SK-N-SH (cell line): ENCODE measurements around the gene FLRT2. TPM values are rescaled to one million over a fixed set of nuclear protein-coding genes. Genes with fewer than 3 reads are reported as not detected.

Source experiments
- CTCF ChIA-PET: fragments of 300-600, 350-600 bp; formaldehyde crosslinking; extraction: SDS; loops from one replicate; lab custom pipeline; 2021; lab: Yijun Ruan, JAX
- POLR2A ChIA-PET: fragments of 350-600 bp; sonication (Branson Sonifier 250); formaldehyde crosslinking; extraction: SDS; loops from one replicate; lab custom pipeline; 2020; ENCODE audit warnings: antibody characterized with exemption, inconsistent platforms; lab: Yijun Ruan, JAX
- DNase-seq: peaks from one replicate; pipeline ENCODE4 v3.0.0; 2012
- H2AFZ ChIP-seq: fragments of 200-600 bp; sonication (generic); 2 replicates; pipeline ENCODE4 v1.8.1; 2016; ENCODE audit warnings: antibody characterized with exemption, mild to moderate bottlenecking, low read depth
- H3F3A ChIP-seq: fragments of 200-600 bp; sonication (generic); replicated peaks from 2 replicates; pipeline ENCODE3; 2016; ENCODE audit warnings: antibody characterized with exemption, mild to moderate bottlenecking; ENCODE audit not compliant: insufficient read depth
- H3K27ac ChIP-seq, 2 experiments: fragments of 200-500 bp in 1 of 2; fragments of 200-600 bp in 1 of 2; sonication (Bioruptor generic) in 1 of 2; sonication (generic), shearing (Covaris generic) in 1 of 2; 2 replicates each; pipeline versions ENCODE4 v1.5.1 to v1.6.1; 2014 to 2016; ENCODE audit warnings: low read depth in 2 of 2, inconsistent platforms in 1 of 2, low read length in 1 of 2, mild to moderate bottlenecking in 1 of 2, mixed read lengths in 1 of 2
- H3K27me3 ChIP-seq: fragments of 200-600 bp; sonication (generic), shearing (Covaris generic); 2 replicates; pipeline ENCODE4 v1.6.1; 2016; ENCODE audit warnings: mixed run types; ENCODE audit not compliant: insufficient read depth
- H3K36me3 ChIP-seq, 2 experiments: fragments of 200-500 bp in 1 of 2; fragments of 200-600 bp in 1 of 2; sonication (Bioruptor generic) in 1 of 2; sonication (generic) in 1 of 2; replicated peaks in 1 of 2; 2 replicates each; pipeline versions ENCODE3 to v1.5.1; 2014 to 2016; ENCODE audit warnings: low read length in 1 of 2, mild to moderate bottlenecking in 1 of 2; ENCODE audit not compliant: insufficient read depth in 2 of 2, control insufficient read depth in 1 of 2
- H3K4me1 ChIP-seq, 2 experiments: fragments of 200-500 bp in 1 of 2; fragments of 200-600 bp in 1 of 2; sonication (Bioruptor generic) in 1 of 2; sonication (generic), shearing (Covaris generic) in 1 of 2; 2 replicates each; pipeline versions ENCODE4 v1.5.1 to v1.6.1; 2014 to 2016; ENCODE audit warnings: low read depth in 1 of 2, low read length in 1 of 2, mixed run types in 1 of 2; ENCODE audit not compliant: insufficient read depth in 2 of 2, control insufficient read depth in 1 of 2
- H3K4me2 ChIP-seq: fragments of 200-600 bp; sonication (generic), shearing (Covaris generic); 2 replicates; pipeline ENCODE4 v1.6.1; 2017; ENCODE audit warnings: mixed run types
- H3K4me3 ChIP-seq, 2 experiments: fragments of 200-500 bp in 1 of 2; fragments of 200-600 bp in 1 of 2; sonication (Bioruptor generic) in 1 of 2; sonication (generic), shearing (Covaris generic) in 1 of 2; 2 replicates each; pipeline versions ENCODE4 v1.5.1 to v1.8.1; 2014 to 2016; ENCODE audit warnings: low read depth in 2 of 2, inconsistent platforms in 1 of 2, low read length in 1 of 2, mild to moderate bottlenecking in 1 of 2, mixed read lengths in 1 of 2, moderate library complexity in 1 of 2
- H3K79me2 ChIP-seq: fragments of 200-600 bp; sonication (generic); 2 replicates; pipeline ENCODE4 v1.8.1; 2017; ENCODE audit warnings: mild to moderate bottlenecking; ENCODE audit not compliant: insufficient read depth
- H3K9ac ChIP-seq: fragments of 200-600 bp; sonication (generic); 2 replicates; pipeline ENCODE4 v1.6.1; 2017; ENCODE audit warnings: mixed run types
- H3K9me2 ChIP-seq: fragments of 200-600 bp; sonication (generic); 2 replicates; pipeline ENCODE4 v1.6.1; 2017; ENCODE audit warnings: mixed run types
- H3K9me3 ChIP-seq: fragments of 200-600 bp; sonication (generic); 2 replicates; pipeline ENCODE4 v1.6.1; 2017; ENCODE audit warnings: mixed run types, mild to moderate bottlenecking, moderate library complexity
- H4K20me1 ChIP-seq: fragments of 200-600 bp; sonication (generic); 2 replicates; pipeline ENCODE4 v1.6.1; 2017; ENCODE audit warnings: mild to moderate bottlenecking, mixed run types; ENCODE audit not compliant: insufficient read depth
- ELF1 ChIP-seq: IDR thresholded peaks from 2 replicates; pipeline ENCODE4 v1.4.0; 2012
- EZH2phosphoT487 ChIP-seq: fragments of 200-600 bp; sonication (generic); IDR thresholded peaks from 2 replicates; pipeline ENCODE4 v1.6.1; 2017; ENCODE audit warnings: low read depth, mixed run types, mild to moderate bottlenecking, antibody characterized with exemption, moderate library complexity, borderline replicate concordance
- FOSL2 ChIP-seq: IDR thresholded peaks from 2 replicates; pipeline ENCODE4 v1.4.0; 2012; ENCODE audit warnings: low read depth, mild to moderate bottlenecking, moderate library complexity, borderline replicate concordance
- FOXJ3 ChIP-seq: sonication (generic); formaldehyde crosslinking; IDR thresholded peaks from 2 replicates; pipeline ENCODE4 v1.5.1; 2020; ENCODE audit warnings: mild to moderate bottlenecking, missing genetic modification reagents
- GATA2 ChIP-seq: sonication (generic); formaldehyde crosslinking; IDR thresholded peaks from 2 replicates; pipeline ENCODE4 v1.5.0; 2020; ENCODE audit warnings: mild to moderate bottlenecking, missing genetic modification reagents
- JUND ChIP-seq: IDR thresholded peaks from 2 replicates; pipeline ENCODE4 v1.4.0; 2012
- MEF2A ChIP-seq: IDR thresholded peaks from 2 replicates; pipeline ENCODE4 v1.4.0; 2012; ENCODE audit warnings: low read depth, borderline replicate concordance
- RCOR1 ChIP-seq: fragments of 150-350 bp; IDR thresholded peaks from 2 replicates; pipeline ENCODE4 v1.6.1; 2017; ENCODE audit warnings: antibody characterized with exemption, low read length
- REST ChIP-seq: IDR thresholded peaks from 2 replicates; pipeline ENCODE4 v1.6.1; 2012; ENCODE audit warnings: mild to moderate bottlenecking, low read depth, low read length, moderate library complexity
- RFX5 ChIP-seq: IDR thresholded peaks from 2 replicates; pipeline ENCODE4 v1.6.1; 2012; ENCODE audit warnings: mild to moderate bottlenecking, improper control_type of control experiment, low read length
- RXRA ChIP-seq: IDR thresholded peaks from 2 replicates; pipeline ENCODE4 v1.4.0; 2012; ENCODE audit warnings: low read depth, mild to moderate bottlenecking, borderline replicate concordance
- SIN3A ChIP-seq: IDR thresholded peaks from 2 replicates; pipeline ENCODE4 v1.6.1; 2012; ENCODE audit warnings: low read depth, mild to moderate bottlenecking, low read length, moderate library complexity, borderline replicate concordance
- TAF1 ChIP-seq: IDR thresholded peaks from 2 replicates; pipeline ENCODE4 v1.6.1; 2012; ENCODE audit warnings: low read depth, mild to moderate bottlenecking, low read length, moderate library complexity, borderline replicate concordance
- TCF12 ChIP-seq: IDR thresholded peaks from 2 replicates; pipeline ENCODE4 v1.4.0; 2012
- TEAD4 ChIP-seq: IDR thresholded peaks from 2 replicates; pipeline ENCODE4 v1.4.0; 2012; ENCODE audit warnings: mild to moderate bottlenecking, borderline replicate concordance; ENCODE audit not compliant: insufficient read depth
- WGBS: methylation state at CpG from one replicate; pipeline ENCODE4 v1.1.6; 2017; ENCODE audit warnings: low lambda C conversion rate; 5-methylcytosine and 5-hydroxymethylcytosine counted together
- polyA plus RNA-seq, 3 experiments: library from polyadenylated mRNA; depleted of rRNA; stranded (reverse); fragments of >200 nt; gene quantifications; 2 replicates each; pipeline ENCODE4 v1.2.3, GENCODE V29; 2012
- TF ChIP-seq, protein P1 (sequence below): fragments of 150-350 bp; IDR thresholded peaks from 2 replicates; pipeline ENCODE4 v1.6.1; 2017; ENCODE audit warnings: antibody characterized with exemption, low read length, low read depth, borderline replicate concordance
- TF ChIP-seq, protein P2 (sequence below): IDR thresholded peaks from 2 replicates; pipeline ENCODE4; 2012

Gene FLRT2
- polyA plus RNA-seq, 1 of the 3 experiments (the other 2 are of a cell fraction): 10.8 TPM

DNA sequence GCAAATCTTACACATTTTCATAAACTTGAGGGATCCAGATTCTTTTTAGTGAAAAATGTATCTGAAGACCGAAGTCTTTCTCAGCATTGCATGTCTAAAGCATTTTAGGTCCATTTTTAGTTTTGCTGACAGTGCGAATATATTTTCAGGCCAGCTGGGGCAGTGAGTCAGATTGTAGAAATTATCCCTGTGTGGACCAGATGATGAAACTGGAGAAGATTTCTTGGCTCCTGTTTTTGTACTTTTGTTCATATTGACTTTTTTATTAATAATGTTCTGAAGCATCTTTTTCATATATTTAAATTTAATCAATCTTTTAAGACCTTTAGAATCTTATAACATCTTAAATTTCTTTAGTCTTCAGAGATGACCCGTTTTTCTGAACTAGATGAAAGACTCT is 173.1 kb downstream of the FLRT2 start:
- Histone ChIP-seq H3K36me3 (no peaks in the 10 kb centered on the region), H3K4me2 (no peak overlapping the region), H2AFZ (no peak overlapping the region), H3F3A (no peaks in the 10 kb centered on the region), H3K9ac (no peak overlapping the region), H3K9me2 (no peaks in the 10 kb centered on the region), H3K27me3 (no peaks in the 10 kb centered on the region), H3K27ac (no peak overlapping the region), H4K20me1 (no peaks in the 10 kb centered on the region), H3K9me3 (no peaks in the 10 kb centered on the region), H3K4me1 (no peaks in the 10 kb centered on the region), H3K4me3 (no peak overlapping the region), H3K79me2 (no peaks in the 10 kb centered on the region)
- TF ChIP-seq TCF12: no peak
- no peak for TF ChIP-seq JUND
- no peak for TF ChIP-seq FOXJ3
- no peak for TF ChIP-seq FOSL2
- TF ChIP-seq RCOR1: no peak
- no peak for TF ChIP-seq EZH2phosphoT487
- no peak for TF ChIP-seq GATA2 (CRISPR knock-in tag)
- TF ChIP-seq REST: no peak
- no peak for TF ChIP-seq ELF1
- TF ChIP-seq SIN3A: no peak
- no peak for TF ChIP-seq RFX5
- TF ChIP-seq, protein P1, sequence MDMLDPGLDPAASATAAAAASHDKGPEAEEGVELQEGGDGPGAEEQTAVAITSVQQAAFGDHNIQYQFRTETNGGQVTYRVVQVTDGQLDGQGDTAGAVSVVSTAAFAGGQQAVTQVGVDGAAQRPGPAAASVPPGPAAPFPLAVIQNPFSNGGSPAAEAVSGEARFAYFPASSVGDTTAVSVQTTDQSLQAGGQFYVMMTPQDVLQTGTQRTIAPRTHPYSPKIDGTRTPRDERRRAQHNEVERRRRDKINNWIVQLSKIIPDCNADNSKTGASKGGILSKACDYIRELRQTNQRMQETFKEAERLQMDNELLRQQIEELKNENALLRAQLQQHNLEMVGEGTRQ: no peak
- TF ChIP-seq MEF2A: no peak
- no peak for TF ChIP-seq RXRA
- TF ChIP-seq TEAD4: no peak
- no peak for TF ChIP-seq TAF1
- TF ChIP-seq, protein P2, sequence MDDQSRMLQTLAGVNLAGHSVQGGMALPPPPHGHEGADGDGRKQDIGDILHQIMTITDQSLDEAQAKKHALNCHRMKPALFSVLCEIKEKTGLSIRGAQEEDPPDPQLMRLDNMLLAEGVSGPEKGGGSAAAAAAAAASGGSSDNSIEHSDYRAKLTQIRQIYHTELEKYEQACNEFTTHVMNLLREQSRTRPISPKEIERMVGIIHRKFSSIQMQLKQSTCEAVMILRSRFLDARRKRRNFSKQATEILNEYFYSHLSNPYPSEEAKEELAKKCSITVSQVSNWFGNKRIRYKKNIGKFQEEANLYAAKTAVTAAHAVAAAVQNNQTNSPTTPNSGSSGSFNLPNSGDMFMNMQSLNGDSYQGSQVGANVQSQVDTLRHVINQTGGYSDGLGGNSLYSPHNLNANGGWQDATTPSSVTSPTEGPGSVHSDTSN: no peak
- WGBS: 30% methylated on average over 3 of the region's 3 CpGs
- ChIA-PET CTCF (no interaction called here), POLR2A (no interaction called here)
- no peak for DNase-seq
